HG02852 (cell line): Measurements from ENCODE around the gene CCDC170.
A peak's percentile ranks its signal among the peaks of the same experiment; 100 is the strongest.
"Not testable (repeated sequence)": the region's sequence is repeated elsewhere in the genome, so short reads cannot be mapped to it uniquely, and the experiment has no call there.

Experiments used
- ATAC-seq: cut with Tn5 transposase; IDR thresholded peaks from one replicate; pipeline ENCODE4 v1.9.1; 2021; ENCODE audit warnings: mild to moderate bottlenecking, moderate library complexity; ENCODE audit not compliant: unreplicated experiment

Gene CCDC170

GRCh38 chr6:151493161-151493803 is 535 bp upstream of the CCDC170 start:
- ATAC-seq, result no peak

GRCh38 chr6:151494235-151494935 is 568 bp downstream of the CCDC170 start:
- no peak for ATAC-seq

GRCh38 chr6:151494936-151495320 is 1.1 kb downstream of the CCDC170 start:
- no peak for ATAC-seq

- no peak for ATAC-seq
These were observed 1.6 kb downstream of the CCDC170 start for GRCh38 chr6:151495380-151495779.

GRCh38 chr6:151497905-151498304 is 4.1 kb downstream of the CCDC170 start:
- ATAC-seq, result peak; percentile 25

- peak; percentile 77 for ATAC-seq
These were observed 4.5 kb downstream of the CCDC170 start for GRCh38 chr6:151498327-151498726.

- ATAC-seq, result no peak
These were observed 5.7 kb downstream of the CCDC170 start for GRCh38 chr6:151499551-151499950.

- no peak for ATAC-seq
These were observed 7.8 kb downstream of the CCDC170 start for GRCh38 chr6:151501511-151502136.

- ATAC-seq, result no peak
These were observed 8.7 kb downstream of the CCDC170 start for GRCh38 chr6:151502499-151502898.

GRCh38 chr6:151506761-151507160 is 12.9 kb downstream of the CCDC170 start:
- no peak for ATAC-seq

GRCh38 chr6:151509048-151509447 is 15.2 kb downstream of the CCDC170 start:
- ATAC-seq, result no peak

GRCh38 chr6:151512481-151512880 is 18.7 kb downstream of the CCDC170 start:
- ATAC-seq, result no peak

GRCh38 chr6:151514000-151514730 is 20.3 kb downstream of the CCDC170 start:
- no peak for ATAC-seq

GRCh38 chr6:151518992-151519391 is 25.2 kb downstream of the CCDC170 start:
- not testable (repeated sequence) for ATAC-seq

- ATAC-seq, result no peak
These were observed 29.2 kb downstream of the CCDC170 start for GRCh38 chr6:151523034-151523433.

GRCh38 chr6:151524059-151524458 is 30.2 kb downstream of the CCDC170 start:
- no peak for ATAC-seq

- no peak for ATAC-seq
These were observed 40.8 kb downstream of the CCDC170 start for GRCh38 chr6:151534576-151534975.

- no peak for ATAC-seq
These were observed 41.8 kb downstream of the CCDC170 start for GRCh38 chr6:151535476-151536187.

- ATAC-seq, result no peak
These were observed 42.3 kb downstream of the CCDC170 start for GRCh38 chr6:151536188-151536479.

GRCh38 chr6:151537556-151537955 is 43.7 kb downstream of the CCDC170 start:
- ATAC-seq, result no peak
